Endothelial cell of umbilical vein (primary cell): Measurements from ENCODE around the gene RNF126. TPM values are rescaled to one million over a fixed set of nuclear protein-coding genes. Genes with fewer than 3 reads are reported as not detected.

ENCODE experiments used
- BruUV-seq: library from RNA; stranded (reverse); fragments of 400-500 nt; replicated peaks from 2 replicates; lab custom pipeline; 2021; lab: Mats Ljungman, UMichigan
- CTCF ChIA-PET: fragments of 300-600, 350-600 bp; sonication (Branson Sonifier 250); formaldehyde crosslinking; loops from one replicate; lab custom pipeline; 2021; ENCODE audit warnings: antibody characterized with exemption, inconsistent platforms; lab: Charles Lee
- POLR2A ChIA-PET: fragments of 300-600, 350-600 bp; sonication (Branson Sonifier 250); formaldehyde crosslinking; loops from one replicate; lab custom pipeline; 2021; ENCODE audit warnings: antibody characterized with exemption, inconsistent platforms; lab: Charles Lee
- DNase-seq: peaks from one replicate; pipeline ENCODE4 v3.0.0-alpha.2; 2011; ENCODE audit warnings: low read depth, low spot score
- FAIRE-seq: peaks from 2 replicates; lab custom pipeline; 2011; peaks lifted over from hg19 to GRCh38; lab: Jason Lieb, UNC
- H2AFZ ChIP-seq: 2 replicates; pipeline ENCODE4 v1.6.0; 2012; ENCODE audit warnings: low read depth, low read length, control low read depth, inconsistent platforms
- H3K27ac ChIP-seq: 2 replicates; pipeline ENCODE4 v1.5.1; 2011; ENCODE audit warnings: low read depth, mild to moderate bottlenecking, control low read depth, low read length, moderate library complexity; ENCODE audit not compliant: insufficient read depth
- H3K27me3 ChIP-seq, 2 experiments: 2 replicates each; pipeline versions ENCODE4 v1.6.0 to v1.6.1; 2011; ENCODE audit warnings: low read length in 2 of 2, mixed read lengths in 1 of 2; ENCODE audit not compliant: control insufficient read depth in 2 of 2, insufficient read depth in 2 of 2
- H3K36me3 ChIP-seq, 2 experiments: 2 replicates in 1 of 2; 3 replicates in 1 of 2; pipeline ENCODE4 v1.5.1; 2011; ENCODE audit warnings: low read length in 2 of 2, mild to moderate bottlenecking in 1 of 2, moderate library complexity in 1 of 2; ENCODE audit not compliant: control insufficient read depth in 2 of 2, insufficient read depth in 2 of 2; ENCODE audit errors: extremely low read depth in 1 of 2
- H3K4me1 ChIP-seq: 3 replicates; pipeline ENCODE4 v1.5.1; 2011; ENCODE audit warnings: mild to moderate bottlenecking, low read length; ENCODE audit not compliant: control insufficient read depth, insufficient read depth; ENCODE audit errors: extremely low read depth
- H3K4me2 ChIP-seq: 2 replicates; pipeline ENCODE4 v1.6.1; 2011; ENCODE audit warnings: low read length, control low read depth, mixed read lengths; ENCODE audit not compliant: insufficient read depth
- H3K4me3 ChIP-seq, 3 experiments: fragments of 200-600 bp in 1 of 3; sonication (generic), shearing (Covaris generic) in 1 of 3; replicated peaks in 1 of 3; 2 replicates each; pipeline ENCODE4 v1.5.1; 2011 to 2016; ENCODE audit warnings: control low read depth in 3 of 3, low read length in 3 of 3, mild to moderate bottlenecking in 2 of 3, inconsistent platforms in 1 of 3, low read depth in 1 of 3, moderate library complexity in 1 of 3; ENCODE audit not compliant: insufficient read depth in 1 of 3
- H3K79me2 ChIP-seq: 2 replicates; pipeline ENCODE4 v1.6.0; 2012; ENCODE audit warnings: low read length, inconsistent platforms; ENCODE audit not compliant: control insufficient read depth, insufficient read depth
- H3K9ac ChIP-seq: replicated peaks from 2 replicates; pipeline ENCODE3; 2011; ENCODE audit warnings: low read length, control low read depth; ENCODE audit not compliant: insufficient read depth; ENCODE audit errors: extremely low read depth
- H3K9me1 ChIP-seq: replicated peaks from 3 replicates; pipeline ENCODE4 v1.6.0; 2011; ENCODE audit warnings: mild to moderate bottlenecking, low read length; ENCODE audit not compliant: control insufficient read depth, insufficient read depth; ENCODE audit errors: extremely low read depth
- H3K9me3 ChIP-seq: replicated peaks from 2 replicates; pipeline ENCODE4 v1.5.1; 2012; ENCODE audit warnings: low read length, inconsistent platforms; ENCODE audit not compliant: control insufficient read depth, insufficient read depth
- H4K20me1 ChIP-seq: replicated peaks from 2 replicates; pipeline ENCODE3; 2011; ENCODE audit warnings: mild to moderate bottlenecking, low read length; ENCODE audit not compliant: control insufficient read depth, insufficient read depth; ENCODE audit errors: extremely low read depth
- EZH2 ChIP-seq: IDR thresholded peaks from 2 replicates; pipeline ENCODE4 v1.6.1; 2012; ENCODE audit warnings: borderline replicate concordance, low read depth, mild to moderate bottlenecking, moderate library complexity, low read length, inconsistent platforms; ENCODE audit not compliant: severe bottlenecking
- FOS ChIP-seq: IDR thresholded peaks from 2 replicates; pipeline ENCODE4 v1.6.1; 2011; ENCODE audit warnings: mild to moderate bottlenecking, low read length, moderate library complexity, borderline replicate concordance; ENCODE audit not compliant: insufficient read depth
- GATA2 ChIP-seq: IDR thresholded peaks from 2 replicates; pipeline ENCODE4 v1.7.0; 2011; ENCODE audit warnings: low read depth, mild to moderate bottlenecking, moderate library complexity, mixed read lengths, low read length; ENCODE audit not compliant: insufficient read length, insufficient read depth
- JUN ChIP-seq: IDR thresholded peaks from 2 replicates; pipeline ENCODE4 v1.6.1; 2011; ENCODE audit warnings: borderline replicate concordance, low read depth; ENCODE audit not compliant: insufficient read length, insufficient read depth
- MYC ChIP-seq: IDR thresholded peaks from one replicate; pipeline ENCODE4 v1.6.1; 2011; ENCODE audit warnings: mild to moderate bottlenecking, low read depth, low read length
- POLR2A ChIP-seq: IDR thresholded peaks from 2 replicates; pipeline ENCODE4 v1.6.1; 2012; ENCODE audit warnings: low read depth, mild to moderate bottlenecking, control low read depth, low read length
- POLR2AphosphoS5 ChIP-seq: IDR thresholded peaks from 2 replicates; pipeline ENCODE4 v1.6.1; 2012; ENCODE audit warnings: low read depth, mild to moderate bottlenecking, control low read depth, low read length, moderate library complexity; ENCODE audit not compliant: insufficient read depth
- dilution Hi-C: fragments of 300-500 bp; cut with MboI; formaldehyde crosslinking; loops from one replicate; pipeline ENCODE4 v1.15.0; 2019; ENCODE audit warnings: low sequenced_read_pairs; ENCODE audit not compliant: extremely low pct_ligation_motif_present
- intact Hi-C: fragments of 100-400 bp; cut with micrococcal nuclease; formaldehyde crosslinking; loops from one replicate; pipeline ENCODE4 v1.10.0; 2022
- polyA plus RNA-seq, 4 experiments: library from polyadenylated mRNA; depleted of rRNA in 3 of 4; stranded (reverse) in 3 of 4; unstranded in 1 of 4; fragments of >200 nt; gene quantifications; 2 replicates each; pipeline versions ENCODE4 v1.2.1 to v1.2.3, GENCODE V29; 2011 to 2012; ENCODE audit warnings: missing spikeins in 1 of 4
- total RNA-seq: library from RNA; stranded (reverse); gene quantifications from 2 replicates; pipeline ENCODE4 v1.2.3, GENCODE V29; 2021
- TF ChIP-seq, protein P1 (sequence below): IDR thresholded peaks from 2 replicates; pipeline ENCODE4 v1.6.1; 2011; ENCODE audit not compliant: insufficient read depth, insufficient read length
- TF ChIP-seq, protein P2 (sequence below), 2 donors: IDR thresholded peaks; 1 replicate in 1 of 2; 2 replicates in 1 of 2; pipeline ENCODE4 v1.5.1; 2011; ENCODE audit warnings: low read length in 2 of 2, mild to moderate bottlenecking in 2 of 2, moderate library complexity in 2 of 2, control low read depth in 1 of 2, inconsistent platforms in 1 of 2, low read depth in 1 of 2; ENCODE audit not compliant: insufficient read depth in 1 of 2; ENCODE audit errors: extremely low read depth in 1 of 2

RNF126 gene
- total and polyA plus RNA-seq, 2 donors (not counting 3 experiments of a cell fraction or from before 2014, with no cell fraction given) = 19.2 to 61.3 TPM

DNA sequence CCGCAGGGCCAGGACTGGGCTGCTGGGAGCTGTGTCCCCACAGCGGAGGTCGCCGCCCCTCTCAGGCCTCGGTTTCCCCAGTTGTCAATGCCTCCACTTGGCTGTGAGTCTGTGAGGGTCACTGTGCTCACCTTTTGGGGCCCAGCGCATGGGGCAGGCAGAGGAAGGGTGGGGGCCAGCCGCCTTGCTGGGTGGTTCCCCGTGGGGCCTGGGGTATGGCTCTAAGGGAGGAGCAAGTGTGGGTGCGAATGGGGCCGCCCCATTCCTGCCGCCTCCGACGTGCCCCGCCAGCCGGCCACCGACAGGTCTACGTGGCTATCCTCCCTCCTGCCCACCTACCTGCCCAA lies 24.1 kb downstream of the RNF126 start:
- H3K27ac ChIP-seq = no peak overlapping the region
- TF ChIP-seq, protein P1, sequence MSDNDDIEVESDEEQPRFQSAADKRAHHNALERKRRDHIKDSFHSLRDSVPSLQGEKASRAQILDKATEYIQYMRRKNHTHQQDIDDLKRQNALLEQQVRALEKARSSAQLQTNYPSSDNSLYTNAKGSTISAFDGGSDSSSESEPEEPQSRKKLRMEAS = no peak
- no peak for TF ChIP-seq EZH2
- TF ChIP-seq, protein P2, sequence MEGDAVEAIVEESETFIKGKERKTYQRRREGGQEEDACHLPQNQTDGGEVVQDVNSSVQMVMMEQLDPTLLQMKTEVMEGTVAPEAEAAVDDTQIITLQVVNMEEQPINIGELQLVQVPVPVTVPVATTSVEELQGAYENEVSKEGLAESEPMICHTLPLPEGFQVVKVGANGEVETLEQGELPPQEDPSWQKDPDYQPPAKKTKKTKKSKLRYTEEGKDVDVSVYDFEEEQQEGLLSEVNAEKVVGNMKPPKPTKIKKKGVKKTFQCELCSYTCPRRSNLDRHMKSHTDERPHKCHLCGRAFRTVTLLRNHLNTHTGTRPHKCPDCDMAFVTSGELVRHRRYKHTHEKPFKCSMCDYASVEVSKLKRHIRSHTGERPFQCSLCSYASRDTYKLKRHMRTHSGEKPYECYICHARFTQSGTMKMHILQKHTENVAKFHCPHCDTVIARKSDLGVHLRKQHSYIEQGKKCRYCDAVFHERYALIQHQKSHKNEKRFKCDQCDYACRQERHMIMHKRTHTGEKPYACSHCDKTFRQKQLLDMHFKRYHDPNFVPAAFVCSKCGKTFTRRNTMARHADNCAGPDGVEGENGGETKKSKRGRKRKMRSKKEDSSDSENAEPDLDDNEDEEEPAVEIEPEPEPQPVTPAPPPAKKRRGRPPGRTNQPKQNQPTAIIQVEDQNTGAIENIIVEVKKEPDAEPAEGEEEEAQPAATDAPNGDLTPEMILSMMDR (IDR thresholded peaks at IDR 0.05; ENCODE audit: extremely low read depth in 1 of 2, insufficient read depth in 1 of 2, low read depth in 1 of 2, low read length in 2 of 2) = no peak
- no peak for TF ChIP-seq JUN
- TF ChIP-seq POLR2A = no peak
- TF ChIP-seq POLR2AphosphoS5 = no peak
- TF ChIP-seq MYC = no peak
- no peak for TF ChIP-seq FOS
- no peak for TF ChIP-seq GATA2
- DNase-seq (no peak), FAIRE-seq (no peak)
- intact Hi-C loops (no loop called here), dilution Hi-C loops (no loop called here)
- no peaks in the 10 kb centered on the region for H3K9me3 ChIP-seq
- no peaks in the 10 kb centered on the region for H4K20me1 ChIP-seq
- POLR2A ChIA-PET = no interaction called here
- H3K4me3 ChIP-seq = no peak overlapping the region
- CTCF ChIA-PET = no interaction called here
- BruUV-seq = no TSS peak
- no peak overlapping the region for H2AFZ ChIP-seq
- H3K9me1 ChIP-seq = no peaks in the 10 kb centered on the region
- H3K4me1 ChIP-seq = peaks cover 9% of the 10 kb centered on the region
- H3K27me3 ChIP-seq = no peaks in the 10 kb centered on the region
- no peak overlapping the region for H3K4me2 ChIP-seq
- no peaks in the 10 kb centered on the region for H3K36me3 ChIP-seq
- no peaks in the 10 kb centered on the region for H3K79me2 ChIP-seq
- H3K9ac ChIP-seq = no peak overlapping the region
